22Rv1 (cell line): Measurements from ENCODE around the gene ANKRD13C.

ENCODE experiments used
- CTCF ChIP-seq: fragments of 450-650 bp; IDR thresholded peaks from 2 replicates; pipeline ENCODE4 v1.5.1; 2017; ENCODE audit warnings: mild to moderate bottlenecking
- ZFX ChIP-seq: fragments of 450-650 bp; IDR thresholded peaks from 2 replicates; pipeline ENCODE4 v1.6.1; 2017; ENCODE audit warnings: antibody characterized with exemption, borderline replicate concordance

- TF ChIP-seq CTCF (no peak), ZFX (no peak)
These were observed 47.5 kb upstream of the ANKRD13C start for GRCh38 chr1:70401974-70402373.
